Thymus (tissue), 11 donors: ENCODE results near the gene FCAMR. TPM values are rescaled to one million over a fixed set of nuclear protein-coding genes. Genes with fewer than 3 reads are reported as not detected.

Experiments
- DNase-seq, 9 donors: peaks; one replicate each; pipeline ENCODE4 v3.0.0-alpha.2; 2013; ENCODE audit warnings: low spot score in 9 of 9, low read depth in 6 of 9, missing footprints in 1 of 9
- H3K27ac ChIP-seq, 2 donors: one replicate each; pipeline ENCODE4 v1.5.1; 2013; ENCODE audit warnings: control low read depth in 1 of 2, low read depth in 1 of 2, low read length in 1 of 2, mild to moderate bottlenecking in 1 of 2, moderate library complexity in 1 of 2
- H3K27me3 ChIP-seq, 2 donors: one replicate each; pipeline ENCODE4 v1.5.1; 2013; ENCODE audit warnings: low read length in 1 of 2; ENCODE audit not compliant: control insufficient read depth in 2 of 2, insufficient read depth in 1 of 2
- H3K36me3 ChIP-seq, 2 donors: one replicate each; pipeline ENCODE4 v1.5.1; 2013; ENCODE audit warnings: low read length in 1 of 2, mild to moderate bottlenecking in 1 of 2, moderate library complexity in 1 of 2; ENCODE audit not compliant: control insufficient read depth in 2 of 2, insufficient read depth in 2 of 2
- H3K4me1 ChIP-seq, 2 donors: one replicate each; pipeline ENCODE4 v1.5.1; 2013; ENCODE audit warnings: low read length in 2 of 2; ENCODE audit not compliant: control insufficient read depth in 2 of 2, insufficient read depth in 2 of 2
- H3K4me3 ChIP-seq, 2 donors: one replicate each; pipeline ENCODE4 v1.5.1; 2013; ENCODE audit warnings: low read length in 2 of 2, control low read depth in 1 of 2, mild to moderate bottlenecking in 1 of 2
- H3K9me3 ChIP-seq, 2 donors: one replicate each; pipeline ENCODE4 v1.5.1; 2013; ENCODE audit warnings: low read length in 1 of 2, mild to moderate bottlenecking in 1 of 2; ENCODE audit not compliant: control insufficient read depth in 2 of 2, insufficient read depth in 1 of 2
- WGBS: extraction: QIAGEN DNeasy Blood & Tissue Kit; methylation state at CpG from one replicate; pipeline ENCODE4 v1.1.7; 2013; 5-methylcytosine and 5-hydroxymethylcytosine counted together
- polyA plus RNA-seq: library from polyadenylated mRNA; stranded (reverse); fragments of 200-250 nt; gene quantifications from one replicate; pipeline ENCODE4 v1.2.3, GENCODE V29; 2013
- total RNA-seq: library from RNA; stranded (reverse); fragments of 120-200 nt; gene quantifications from one replicate; pipeline ENCODE4 v1.2.4, GENCODE V29; 2013
- donor health status: healthy.

Gene FCAMR
- total and polyA plus RNA-seq, 2 donors: 0.19 to 0.43 TPM

DNA sequence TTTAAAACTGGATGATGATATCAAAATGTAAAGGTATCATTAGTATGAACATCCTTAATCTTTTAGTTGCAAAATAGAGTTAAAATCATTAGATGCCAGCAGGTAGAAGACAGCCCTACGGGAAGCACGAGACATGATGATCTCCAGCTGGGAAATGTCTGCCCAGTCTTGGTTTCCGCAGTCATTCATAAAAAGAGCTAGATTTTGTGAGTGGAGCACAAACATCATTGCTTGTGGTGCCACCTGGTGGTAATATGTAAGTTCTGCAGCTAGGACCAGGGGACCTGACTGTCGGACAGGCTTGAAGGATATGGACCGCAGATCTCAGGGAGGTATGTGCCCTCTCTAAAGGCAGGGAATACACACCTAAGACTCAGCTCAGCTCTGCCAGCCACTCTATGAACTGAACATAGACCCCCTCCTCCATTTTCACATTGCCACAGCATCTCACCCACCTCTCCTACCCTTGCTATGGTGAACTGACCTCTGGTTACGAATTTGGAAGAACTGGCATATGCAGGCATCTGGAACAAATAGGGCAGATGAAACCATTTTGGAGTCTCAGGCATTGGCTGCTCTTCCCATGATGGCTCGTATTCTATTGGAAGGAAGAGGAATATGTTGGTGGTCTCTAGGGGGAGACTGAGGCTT lies 57.7 kb downstream of the FCAMR start:
- Histone ChIP-seq H3K9me3 (no peaks in the 10 kb centered on the region), H3K27ac (no peak overlapping the region), H3K4me3 (no peak overlapping the region), H3K36me3 (peaks cover 30 to 44% of the 10 kb centered on the region in 2 donors), H3K27me3 (peaks cover 2 to 22% of the 10 kb centered on the region in 2 donors), H3K4me1 (peaks cover 13 to 20% of the 10 kb centered on the region in 2 donors)
- WGBS: 48% methylated on average over 7 of the region's 7 CpGs
- DNase-seq: peak in 6 of 9 donors; percentile 65 to 85 (median 70)

DNA sequence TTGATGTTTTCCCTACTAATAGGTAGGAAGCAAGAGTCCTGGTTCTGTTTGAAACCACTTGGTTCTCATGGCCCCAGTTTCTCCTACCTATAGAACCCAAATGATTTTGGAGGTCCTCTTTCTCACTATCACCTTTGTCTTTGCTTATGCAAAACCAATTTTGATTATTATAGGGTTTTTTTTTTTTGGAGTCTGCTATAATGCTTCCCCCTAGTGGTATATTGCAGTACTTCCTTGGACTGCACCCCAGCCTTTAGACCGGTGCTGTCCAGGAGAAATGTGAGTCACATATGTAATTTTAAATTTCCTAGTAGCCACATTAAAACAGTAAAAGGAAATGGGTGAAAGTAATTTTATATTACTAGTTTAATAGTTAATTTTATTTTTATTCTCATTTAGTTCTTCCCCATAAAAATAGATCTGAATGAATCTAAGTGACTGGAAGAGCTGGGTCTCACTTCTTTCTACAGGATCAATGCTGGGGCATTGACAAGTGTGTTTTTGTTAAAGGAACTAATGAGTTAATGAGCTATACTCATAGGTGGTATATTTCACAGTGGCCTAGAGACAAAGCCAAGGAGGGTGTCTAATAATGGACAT lies 59.1 kb downstream of the FCAMR start:
- H3K4me1 ChIP-seq: peaks cover 18 to 29% of the 10 kb centered on the region in 2 donors
- no peaks in the 10 kb centered on the region for H3K9me3 ChIP-seq
- H3K4me3 ChIP-seq: no peak overlapping the region
- peaks cover 2 to 22% of the 10 kb centered on the region in 2 donors for H3K27me3 ChIP-seq
- 18% methylated on average over 1 of the region's 1 CpG for WGBS
- no peak overlapping the region for H3K27ac ChIP-seq
- DNase-seq: peak in 2 of 9 donors; percentile 51 to 66
- peaks cover 32 to 46% of the 10 kb centered on the region in 2 donors for H3K36me3 ChIP-seq

DNA sequence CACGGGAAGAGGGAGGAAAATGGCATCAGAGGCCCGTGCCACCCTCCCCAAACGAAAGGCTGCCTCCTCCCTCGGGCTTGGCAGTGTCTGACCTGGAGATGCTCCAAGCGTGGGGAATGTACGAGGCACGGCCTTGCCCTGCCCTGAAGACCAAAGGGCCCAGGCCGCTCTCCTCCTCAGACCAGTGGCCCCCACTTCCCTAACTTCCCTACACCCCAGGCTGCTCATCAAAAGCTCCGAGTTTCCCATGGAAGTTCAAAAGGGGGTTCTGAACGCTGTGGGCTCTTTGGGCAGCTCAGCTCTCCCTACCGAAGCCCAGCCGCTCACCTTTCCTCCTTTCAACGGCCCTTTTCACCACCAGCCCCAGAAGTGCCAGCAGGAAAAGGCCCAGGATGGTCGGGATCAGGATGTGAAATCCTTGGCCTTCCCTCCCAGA lies 60.4 kb downstream of the FCAMR start:
- Histone ChIP-seq H3K9me3 (no peaks in the 10 kb centered on the region), H3K4me3 (peak overlapping the region; percentile 19 to 50), H3K27ac (peak overlapping the region in 1 of 2 donors; percentile 64), H3K27me3 (peaks cover 2 to 22% of the 10 kb centered on the region in 2 donors), H3K4me1 (peaks cover 26 to 39% of the 10 kb centered on the region in 2 donors), H3K36me3 (peaks cover 26 to 44% of the 10 kb centered on the region in 2 donors)
- no peak for DNase-seq
- 62% methylated on average over 14 of the region's 14 CpGs for WGBS

DNA sequence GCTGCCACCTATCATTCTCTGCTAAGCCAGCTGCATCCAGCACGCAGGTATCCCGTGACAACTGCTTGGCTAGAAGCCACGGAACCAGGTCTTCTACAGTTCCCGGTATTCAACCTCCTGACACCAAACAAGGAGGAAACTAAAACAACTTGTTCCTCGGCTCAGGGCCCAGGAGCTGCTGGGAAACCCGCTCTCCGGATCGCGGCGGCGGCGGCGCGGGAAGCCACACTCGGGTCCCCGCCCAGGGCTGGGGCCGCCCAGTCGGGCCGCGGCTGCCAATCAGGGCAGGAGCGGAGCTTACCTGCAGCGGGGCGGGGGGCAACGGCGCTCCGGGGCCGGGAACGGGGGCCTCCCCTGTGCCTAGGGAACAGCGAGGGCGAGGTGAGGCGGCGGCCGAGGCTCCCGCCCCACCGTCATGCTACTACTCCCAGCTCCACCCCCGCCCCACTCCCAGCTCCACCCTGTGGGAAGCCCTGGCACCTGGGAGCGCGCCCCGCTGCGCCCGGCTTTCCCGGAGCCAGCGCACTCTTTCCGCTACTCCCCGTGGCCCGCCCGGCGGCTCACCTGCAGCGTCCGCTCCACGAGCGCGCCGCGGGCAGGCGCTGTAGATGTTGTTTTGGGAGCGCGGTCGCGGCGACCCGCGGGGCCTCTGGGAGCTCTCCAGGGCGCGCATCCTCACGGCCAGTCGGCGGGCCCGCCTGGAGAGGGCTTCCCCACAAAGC lies 60.9 kb downstream of the FCAMR start:
- H3K4me1 ChIP-seq: peaks cover 26 to 39% of the 10 kb centered on the region in 2 donors
- peaks cover 32 to 48% of the 10 kb centered on the region in 2 donors for H3K36me3 ChIP-seq
- peak overlapping the region; percentile 19 to 50 for H3K4me3 ChIP-seq
- peak overlapping the region in 1 of 2 donors; percentile 64 for H3K27ac ChIP-seq
- WGBS: 2% methylated on average over 69 of the region's 69 CpGs
- peak in 3 of 9 donors; percentile 39 to 66 (median 41) for DNase-seq
- peaks cover 2 to 22% of the 10 kb centered on the region in 2 donors for H3K27me3 ChIP-seq
- H3K9me3 ChIP-seq: no peaks in the 10 kb centered on the region

DNA sequence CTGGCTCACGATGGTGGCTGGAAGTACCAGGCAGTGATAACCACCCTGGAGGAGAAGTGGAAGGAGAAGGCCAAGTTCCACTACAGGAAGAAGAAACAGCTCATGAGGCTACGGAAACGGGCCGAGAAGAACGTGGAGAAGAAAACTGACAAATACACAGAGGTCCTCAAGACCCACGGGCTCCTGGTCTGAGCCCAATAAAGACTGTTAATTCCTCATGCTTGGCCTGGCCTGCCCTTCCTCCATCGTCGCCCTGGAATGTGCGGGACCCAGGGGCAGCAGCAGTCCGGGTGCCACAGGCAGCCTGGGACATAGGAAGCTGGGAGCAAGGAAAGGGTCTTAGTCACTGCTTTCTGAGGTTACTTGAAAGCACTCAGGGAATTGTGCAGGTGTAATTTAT lies 62.2 kb downstream of the FCAMR start:
- WGBS: 97% methylated on average over 10 of the region's 10 CpGs
- no peaks in the 10 kb centered on the region for H3K9me3 ChIP-seq
- H3K27ac ChIP-seq: no peak overlapping the region
- H3K36me3 ChIP-seq: peaks cover 36 to 48% of the 10 kb centered on the region in 2 donors
- peaks cover 26 to 39% of the 10 kb centered on the region in 2 donors for H3K4me1 ChIP-seq
- DNase-seq: no peak
- no peak overlapping the region for H3K4me3 ChIP-seq
- H3K27me3 ChIP-seq: peaks cover 2 to 22% of the 10 kb centered on the region in 2 donors

Other genes with a start within 250 kb of the FCAMR start
- gene IL19, start 199.7 kb downstream of the FCAMR start, total RNA-seq: 0.28 TPM
- gene IL19, start 199.7 kb downstream of the FCAMR start, polyA plus RNA-seq: 1.0 TPM
- gene IL10, start 198.0 kb downstream of the FCAMR start, total RNA-seq: 1.8 TPM
- gene IL10, start 198.0 kb downstream of the FCAMR start, polyA plus RNA-seq: 19.1 TPM
- gene IL20, start 104.8 kb downstream of the FCAMR start, total RNA-seq: 0.05 TPM
- gene IL20, start 104.8 kb downstream of the FCAMR start, polyA plus RNA-seq: 0.66 TPM
- gene IL24, start 73.0 kb downstream of the FCAMR start, total RNA-seq: 0.09 TPM
- 0.50 TPM for gene IL24, start 73.0 kb downstream of the FCAMR start, polyA plus RNA-seq
- 38.9 TPM for gene FCMR, start 48.5 kb downstream of the FCAMR start, total RNA-seq
- gene FCMR, start 48.5 kb downstream of the FCAMR start, polyA plus RNA-seq: 59.0 TPM
- gene PIGR, start 24.0 kb downstream of the FCAMR start, total RNA-seq: 0.24 TPM
- gene PIGR, start 24.0 kb downstream of the FCAMR start, polyA plus RNA-seq: 1.1 TPM
- gene C1orf116, start 62.3 kb upstream of the FCAMR start, total RNA-seq: 0.05 TPM
- 0.98 TPM for gene C1orf116, start 62.3 kb upstream of the FCAMR start, polyA plus RNA-seq
- 11.5 TPM for gene YOD1, start 80.7 kb upstream of the FCAMR start, total RNA-seq
- 10.5 TPM for gene YOD1, start 80.7 kb upstream of the FCAMR start, polyA plus RNA-seq
- gene PFKFB2, start 82.8 kb upstream of the FCAMR start, total RNA-seq: 6.7 TPM
- gene PFKFB2, start 82.8 kb upstream of the FCAMR start, polyA plus RNA-seq: 31.0 TPM
- 0.71 TPM for gene C4BPB, start 118.4 kb upstream of the FCAMR start, total RNA-seq
- 1.1 TPM for gene C4BPB, start 118.4 kb upstream of the FCAMR start, polyA plus RNA-seq
- 0.09 TPM for gene C4BPA, start 133.8 kb upstream of the FCAMR start, total RNA-seq
- gene C4BPA, start 133.8 kb upstream of the FCAMR start, polyA plus RNA-seq: 0.32 TPM